KMS-11 (cell line): ENCODE data around the gene BCOR.

Experiments used
- H2AFZ ChIP-seq: fragments of 200-600 bp; sonication (generic); 2 replicates; pipeline ENCODE4 v1.6.1; 2016; ENCODE audit warnings: antibody characterized with exemption, mixed run types, low read depth
- H3K27ac ChIP-seq: fragments of 200-600 bp; sonication (generic); 2 replicates; pipeline ENCODE4 v1.6.1; 2016; ENCODE audit warnings: mild to moderate bottlenecking, mixed run types
- H3K27me3 ChIP-seq: fragments of 200-600 bp; sonication (generic); 2 replicates; pipeline ENCODE4 v1.6.1; 2017; ENCODE audit warnings: mild to moderate bottlenecking, low read depth, mixed run types, moderate library complexity; ENCODE audit not compliant: insufficient read depth
- H3K36me3 ChIP-seq: fragments of 200-600 bp; sonication (generic); 2 replicates; pipeline ENCODE4 v1.6.1; 2017; ENCODE audit warnings: mild to moderate bottlenecking, mixed run types; ENCODE audit not compliant: insufficient read depth
- H3K4me1 ChIP-seq: fragments of 200-600 bp; sonication (generic); 2 replicates; pipeline ENCODE4 v1.6.1; 2016; ENCODE audit warnings: mild to moderate bottlenecking, low read depth, mixed run types; ENCODE audit not compliant: poor library complexity, severe bottlenecking
- H3K4me2 ChIP-seq: fragments of 200-600 bp; sonication (generic); 2 replicates; pipeline ENCODE4 v1.7.0; 2016; ENCODE audit warnings: mild to moderate bottlenecking, mixed run types
- H3K4me3 ChIP-seq: fragments of 200-600 bp; sonication (generic); IDR thresholded peaks from 2 replicates; pipeline ENCODE4 v1.6.1; 2017; ENCODE audit warnings: low read depth, low read length, mixed read lengths; ENCODE audit not compliant: insufficient read depth
- H3K79me2 ChIP-seq: fragments of 200-600 bp; sonication (generic); 2 replicates; pipeline ENCODE4 v1.6.1; 2016; ENCODE audit warnings: low read depth, mixed run types; ENCODE audit not compliant: insufficient read depth
- H3K9ac ChIP-seq: fragments of 200-600 bp; sonication (generic); 2 replicates; pipeline ENCODE4 v1.6.1; 2016; ENCODE audit warnings: mild to moderate bottlenecking, mixed run types
- H4K20me1 ChIP-seq: fragments of 200-600 bp; sonication (generic); 2 replicates; pipeline ENCODE4 v1.6.1; 2016; ENCODE audit warnings: mild to moderate bottlenecking, mixed run types; ENCODE audit not compliant: insufficient read depth
- TF ChIP-seq, protein P1 (sequence below): fragments of 200-600 bp; sonication (generic); conservative IDR thresholded peaks from 2 replicates; pipeline ENCODE4 v1.6.1; 2017; ENCODE audit warnings: low read depth, mild to moderate bottlenecking, antibody characterized with exemption, low read length, moderate library complexity, mixed read lengths

Gene BCOR

GRCh38 chrX:40145001-40145922 lies 47.5 kb upstream of the BCOR start:
- Histone ChIP-seq H3K27ac (no peak overlapping the region), H3K4me2 (no peak overlapping the region), H3K9ac (no peak overlapping the region), H4K20me1 (no peaks in the 10 kb centered on the region), H2AFZ (no peak overlapping the region), H3K79me2 (no peaks in the 10 kb centered on the region), H3K4me1 (no peaks in the 10 kb centered on the region), H3K4me3 (no peak overlapping the region), H3K36me3 (no peaks in the 10 kb centered on the region), H3K27me3 (no peaks in the 10 kb centered on the region)
- TF ChIP-seq, protein P1, sequence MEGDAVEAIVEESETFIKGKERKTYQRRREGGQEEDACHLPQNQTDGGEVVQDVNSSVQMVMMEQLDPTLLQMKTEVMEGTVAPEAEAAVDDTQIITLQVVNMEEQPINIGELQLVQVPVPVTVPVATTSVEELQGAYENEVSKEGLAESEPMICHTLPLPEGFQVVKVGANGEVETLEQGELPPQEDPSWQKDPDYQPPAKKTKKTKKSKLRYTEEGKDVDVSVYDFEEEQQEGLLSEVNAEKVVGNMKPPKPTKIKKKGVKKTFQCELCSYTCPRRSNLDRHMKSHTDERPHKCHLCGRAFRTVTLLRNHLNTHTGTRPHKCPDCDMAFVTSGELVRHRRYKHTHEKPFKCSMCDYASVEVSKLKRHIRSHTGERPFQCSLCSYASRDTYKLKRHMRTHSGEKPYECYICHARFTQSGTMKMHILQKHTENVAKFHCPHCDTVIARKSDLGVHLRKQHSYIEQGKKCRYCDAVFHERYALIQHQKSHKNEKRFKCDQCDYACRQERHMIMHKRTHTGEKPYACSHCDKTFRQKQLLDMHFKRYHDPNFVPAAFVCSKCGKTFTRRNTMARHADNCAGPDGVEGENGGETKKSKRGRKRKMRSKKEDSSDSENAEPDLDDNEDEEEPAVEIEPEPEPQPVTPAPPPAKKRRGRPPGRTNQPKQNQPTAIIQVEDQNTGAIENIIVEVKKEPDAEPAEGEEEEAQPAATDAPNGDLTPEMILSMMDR: no peak

DNA sequence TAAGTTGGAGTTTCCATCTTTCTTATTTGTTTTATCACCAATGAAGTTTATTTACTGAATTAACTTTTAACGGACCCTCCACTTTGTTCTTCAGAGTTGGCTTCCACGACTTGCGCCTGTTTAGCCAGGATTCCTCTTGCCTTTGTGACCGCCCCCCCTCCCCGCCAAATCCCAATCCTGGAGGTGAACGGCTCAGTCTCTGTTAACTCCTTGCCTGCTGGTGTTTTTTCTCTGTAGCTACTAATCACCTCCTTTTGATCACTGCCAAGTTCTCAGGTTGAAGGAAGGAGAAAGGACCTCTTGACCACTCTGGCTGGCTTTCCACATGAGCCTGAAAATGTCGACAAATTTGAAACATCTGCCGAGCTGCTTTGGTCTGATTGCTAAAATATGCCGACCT lies 46.8 kb upstream of the BCOR start:
- H3K79me2 ChIP-seq: no peaks in the 10 kb centered on the region
- no peaks in the 10 kb centered on the region for H3K36me3 ChIP-seq
- H3K9ac ChIP-seq: no peak overlapping the region
- no peak overlapping the region for H2AFZ ChIP-seq
- no peak overlapping the region for H3K27ac ChIP-seq
- H3K27me3 ChIP-seq: no peaks in the 10 kb centered on the region
- no peak overlapping the region for H3K4me3 ChIP-seq
- no peaks in the 10 kb centered on the region for H4K20me1 ChIP-seq
- H3K4me2 ChIP-seq: no peak overlapping the region
- TF ChIP-seq, protein P1: no peak
- no peaks in the 10 kb centered on the region for H3K4me1 ChIP-seq

DNA sequence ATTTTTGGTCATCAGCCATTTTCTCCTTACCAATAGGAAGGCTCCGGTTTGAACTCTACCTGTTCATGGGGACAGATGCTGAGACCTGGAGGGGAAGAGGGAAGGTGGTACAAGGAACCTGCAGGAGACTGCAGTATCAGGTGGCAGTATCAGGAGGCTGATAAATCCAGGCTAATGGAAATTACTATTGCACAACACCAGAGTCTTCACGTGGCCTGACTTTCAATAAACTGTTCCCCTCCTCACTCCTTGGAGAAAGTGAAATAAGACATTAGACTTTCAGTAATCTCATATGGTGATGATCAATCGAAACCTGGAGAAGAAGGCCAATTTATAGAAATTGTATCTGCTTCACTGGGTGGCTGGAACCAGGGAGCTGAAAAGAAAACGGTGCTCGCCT lies 46.2 kb upstream of the BCOR start:
- H3K4me3 ChIP-seq: no peak overlapping the region
- H3K4me1 ChIP-seq: no peaks in the 10 kb centered on the region
- TF ChIP-seq, protein P1: no peak
- no peak overlapping the region for H3K27ac ChIP-seq
- H3K36me3 ChIP-seq: no peaks in the 10 kb centered on the region
- no peak overlapping the region for H3K9ac ChIP-seq
- no peak overlapping the region for H3K4me2 ChIP-seq
- H2AFZ ChIP-seq: no peak overlapping the region
- no peaks in the 10 kb centered on the region for H3K27me3 ChIP-seq
- H3K79me2 ChIP-seq: no peaks in the 10 kb centered on the region
- H4K20me1 ChIP-seq: no peaks in the 10 kb centered on the region

DNA sequence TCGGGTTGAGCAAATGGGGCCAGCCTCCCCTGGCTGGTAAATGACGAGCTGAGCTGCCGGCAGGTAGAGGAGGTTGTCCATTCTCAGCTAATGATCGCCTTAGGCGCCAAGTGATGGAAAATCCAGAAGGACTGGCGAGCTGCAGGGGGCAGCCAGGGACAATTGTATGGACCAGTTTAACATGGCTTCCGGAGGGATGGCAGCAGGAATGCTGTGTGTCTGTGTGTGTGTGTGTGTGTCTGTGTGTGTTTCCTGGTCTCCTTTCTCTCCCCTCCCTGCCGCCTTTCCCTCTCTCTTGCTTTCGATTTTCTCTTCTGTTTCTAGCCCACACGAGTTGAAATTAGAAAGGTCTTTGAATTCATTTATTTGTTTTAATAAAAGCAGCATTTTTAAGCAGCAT lies 45.2 kb upstream of the BCOR start:
- no peaks in the 10 kb centered on the region for H3K27me3 ChIP-seq
- H3K27ac ChIP-seq: no peak overlapping the region

More for the DNA sequence above, 45.2 kb upstream of the BCOR start:
- H3K4me1 ChIP-seq: no peaks in the 10 kb centered on the region
- H3K36me3 ChIP-seq: no peaks in the 10 kb centered on the region
- no peak overlapping the region for H2AFZ ChIP-seq
- no peaks in the 10 kb centered on the region for H4K20me1 ChIP-seq
- no peak overlapping the region for H3K4me3 ChIP-seq
- H3K4me2 ChIP-seq: no peak overlapping the region
- TF ChIP-seq, protein P1: no peak
- H3K79me2 ChIP-seq: no peaks in the 10 kb centered on the region
- H3K9ac ChIP-seq: no peak overlapping the region
